Kidney epithelial cell (primary cell): Measurements from ENCODE around the gene PNPLA2. TPM values are rescaled to one million over a fixed set of nuclear protein-coding genes. Genes with fewer than 3 reads are reported as not detected.
A peak's percentile ranks its signal among the peaks of the same experiment; 100 is the strongest.

Experiments
- DNase-seq: peaks from one replicate; pipeline ENCODE4 v3.0.0-alpha.2; 2010; ENCODE audit warnings: low read depth
- H3K27me3 ChIP-seq: 2 replicates; pipeline ENCODE4 v1.6.0; 2011; ENCODE audit warnings: low read length; ENCODE audit not compliant: control insufficient read depth, insufficient read depth
- H3K36me3 ChIP-seq: 2 replicates; pipeline ENCODE4 v1.5.1; 2011; ENCODE audit warnings: low read length; ENCODE audit not compliant: control insufficient read depth, insufficient read depth
- H3K4me3 ChIP-seq: 2 replicates; pipeline ENCODE4 v1.5.1; 2011; ENCODE audit warnings: low read depth, mild to moderate bottlenecking, control low read depth, low read length
- total RNA-seq: library from RNA; depleted of rRNA; stranded (reverse); fragments of >200 nt; gene quantifications from 2 replicates; pipeline ENCODE4 v1.2.3, GENCODE V29; 2015
- TF ChIP-seq, protein P1 (sequence below): IDR thresholded peaks from 2 replicates; pipeline ENCODE4 v1.5.1; 2011; ENCODE audit warnings: mild to moderate bottlenecking, moderate library complexity, low read length, control low read depth, inconsistent platforms; ENCODE audit not compliant: insufficient read depth, poor library complexity, severe bottlenecking

PNPLA2 gene
- total RNA-seq, 1 donor from 2014 or later: 27.5 TPM

DNA sequence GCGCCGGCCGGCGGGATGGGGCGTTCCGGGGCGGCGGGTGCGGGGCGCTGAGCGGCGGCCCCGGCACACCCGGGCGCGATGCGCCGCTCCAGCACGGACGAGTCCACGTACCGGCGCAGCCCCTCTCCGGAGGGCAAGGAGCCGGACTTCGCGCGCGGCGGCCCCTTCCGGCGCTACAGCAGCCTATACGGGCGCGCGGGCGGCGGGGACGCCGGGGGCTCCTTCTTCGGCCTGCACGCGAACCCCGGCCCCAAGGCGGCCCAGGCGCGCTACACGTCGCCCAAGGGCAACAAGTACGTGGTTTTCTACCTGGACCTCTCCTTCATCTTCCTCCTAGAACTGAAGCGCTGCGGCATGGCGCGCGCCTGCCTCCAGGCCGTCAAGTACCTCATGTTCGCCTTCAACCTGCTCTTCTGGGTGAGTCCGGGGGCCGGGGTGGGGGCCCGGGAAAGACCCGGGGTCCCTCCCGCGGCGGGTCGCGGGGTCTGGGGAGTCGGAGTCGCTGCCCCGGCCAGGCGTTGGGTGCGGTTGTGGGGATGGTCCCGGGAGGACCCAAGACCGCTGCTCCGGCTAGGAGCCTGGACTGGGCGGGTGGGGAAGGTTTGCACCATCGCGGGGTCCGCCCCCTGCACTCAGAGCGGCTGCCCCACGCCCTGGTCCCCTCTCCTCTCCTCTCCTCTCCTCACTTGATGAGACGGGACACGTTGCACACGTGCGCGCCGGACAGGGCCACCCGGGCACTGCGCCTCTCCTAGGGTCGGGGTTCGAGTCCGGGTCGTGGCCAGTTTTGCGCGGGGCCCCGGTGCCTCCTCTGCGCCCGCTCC, 31.4 kb downstream of the PNPLA2 start:
- no peak for DNase-seq
- H3K27me3 ChIP-seq: no peaks in the 10 kb centered on the region
- H3K36me3 ChIP-seq: no peaks in the 10 kb centered on the region
- TF ChIP-seq, protein P1, sequence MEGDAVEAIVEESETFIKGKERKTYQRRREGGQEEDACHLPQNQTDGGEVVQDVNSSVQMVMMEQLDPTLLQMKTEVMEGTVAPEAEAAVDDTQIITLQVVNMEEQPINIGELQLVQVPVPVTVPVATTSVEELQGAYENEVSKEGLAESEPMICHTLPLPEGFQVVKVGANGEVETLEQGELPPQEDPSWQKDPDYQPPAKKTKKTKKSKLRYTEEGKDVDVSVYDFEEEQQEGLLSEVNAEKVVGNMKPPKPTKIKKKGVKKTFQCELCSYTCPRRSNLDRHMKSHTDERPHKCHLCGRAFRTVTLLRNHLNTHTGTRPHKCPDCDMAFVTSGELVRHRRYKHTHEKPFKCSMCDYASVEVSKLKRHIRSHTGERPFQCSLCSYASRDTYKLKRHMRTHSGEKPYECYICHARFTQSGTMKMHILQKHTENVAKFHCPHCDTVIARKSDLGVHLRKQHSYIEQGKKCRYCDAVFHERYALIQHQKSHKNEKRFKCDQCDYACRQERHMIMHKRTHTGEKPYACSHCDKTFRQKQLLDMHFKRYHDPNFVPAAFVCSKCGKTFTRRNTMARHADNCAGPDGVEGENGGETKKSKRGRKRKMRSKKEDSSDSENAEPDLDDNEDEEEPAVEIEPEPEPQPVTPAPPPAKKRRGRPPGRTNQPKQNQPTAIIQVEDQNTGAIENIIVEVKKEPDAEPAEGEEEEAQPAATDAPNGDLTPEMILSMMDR: no peak
- peak overlapping the region; percentile 33 for H3K4me3 ChIP-seq

DNA sequence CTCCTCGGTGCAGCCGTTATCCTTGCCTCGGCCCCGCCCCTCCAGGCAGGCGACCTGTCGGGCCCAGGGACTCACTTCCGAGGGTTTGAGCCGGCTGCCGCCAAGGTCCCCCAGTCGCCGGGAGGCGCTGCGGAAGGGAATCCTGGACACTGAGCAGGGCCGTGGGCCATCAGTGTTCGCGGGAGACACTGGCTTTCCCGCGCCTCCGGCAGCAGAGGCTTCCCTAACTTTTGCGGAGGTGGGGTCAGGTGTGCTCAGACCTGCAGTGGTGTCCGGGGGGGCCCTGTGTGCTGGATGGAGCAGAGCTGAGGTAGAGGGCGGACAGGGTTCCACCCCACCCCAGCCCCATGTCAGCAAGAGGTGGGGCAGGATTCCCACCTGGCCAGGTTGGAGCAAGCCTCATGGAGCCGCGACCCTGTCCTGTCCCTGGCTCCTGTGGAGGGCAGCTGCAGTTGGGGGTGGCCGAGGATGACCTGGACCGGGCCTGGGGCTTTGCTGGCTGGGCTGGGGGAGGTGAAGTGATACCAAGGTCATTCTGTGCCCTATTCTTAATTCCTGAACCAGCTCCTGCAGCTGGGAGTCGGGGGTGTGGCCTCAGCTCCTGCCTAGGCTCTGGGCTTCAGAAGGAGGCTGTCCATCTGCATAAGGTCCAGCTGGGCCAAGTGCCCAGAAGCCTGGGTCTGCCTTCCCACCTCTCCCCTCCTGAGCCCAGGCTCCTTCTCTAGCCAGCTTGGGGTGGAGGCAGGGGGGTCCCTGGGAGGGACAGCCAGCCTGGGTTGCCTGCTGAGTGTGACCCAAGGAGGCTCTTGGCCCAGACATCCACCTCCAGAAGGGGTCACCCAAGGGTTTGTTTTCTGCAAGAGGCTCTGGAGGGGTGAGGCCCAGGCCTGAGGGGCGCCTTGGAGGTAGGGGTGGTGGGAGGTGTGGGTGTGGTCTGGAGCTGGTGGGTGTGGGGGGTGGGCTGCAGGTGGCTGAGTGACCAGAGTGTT, 32.4 kb downstream of the PNPLA2 start:
- TF ChIP-seq, protein P1: peak; percentile 4
- no peak overlapping the region for H3K4me3 ChIP-seq
- no peak for DNase-seq
- no peaks in the 10 kb centered on the region for H3K27me3 ChIP-seq
- H3K36me3 ChIP-seq: no peaks in the 10 kb centered on the region

DNA sequence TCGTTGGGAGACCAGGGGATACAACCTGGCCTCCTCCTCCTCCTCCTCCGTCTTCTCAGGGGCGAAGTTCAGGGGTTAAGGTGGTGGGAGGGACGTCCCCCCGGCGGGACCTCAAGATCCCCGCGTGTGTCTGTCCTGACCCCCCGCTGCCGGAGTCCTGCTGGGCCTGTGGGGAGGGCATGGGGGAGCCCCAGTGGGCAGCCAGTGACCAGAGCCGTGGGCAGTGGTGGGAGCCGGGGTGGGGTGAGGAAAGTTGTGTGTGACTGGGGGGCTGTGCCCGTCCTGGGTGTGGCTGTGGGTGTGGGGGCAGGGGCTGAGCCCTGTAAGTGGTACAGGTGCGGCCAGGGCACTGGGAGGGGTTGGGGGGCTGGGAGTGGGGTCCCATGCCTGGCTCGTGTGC, 34.0 kb downstream of the PNPLA2 start:
- TF ChIP-seq, protein P1: no peak
- H3K4me3 ChIP-seq: no peak overlapping the region
- no peaks in the 10 kb centered on the region for H3K27me3 ChIP-seq
- DNase-seq: no peak
- no peaks in the 10 kb centered on the region for H3K36me3 ChIP-seq

DNA sequence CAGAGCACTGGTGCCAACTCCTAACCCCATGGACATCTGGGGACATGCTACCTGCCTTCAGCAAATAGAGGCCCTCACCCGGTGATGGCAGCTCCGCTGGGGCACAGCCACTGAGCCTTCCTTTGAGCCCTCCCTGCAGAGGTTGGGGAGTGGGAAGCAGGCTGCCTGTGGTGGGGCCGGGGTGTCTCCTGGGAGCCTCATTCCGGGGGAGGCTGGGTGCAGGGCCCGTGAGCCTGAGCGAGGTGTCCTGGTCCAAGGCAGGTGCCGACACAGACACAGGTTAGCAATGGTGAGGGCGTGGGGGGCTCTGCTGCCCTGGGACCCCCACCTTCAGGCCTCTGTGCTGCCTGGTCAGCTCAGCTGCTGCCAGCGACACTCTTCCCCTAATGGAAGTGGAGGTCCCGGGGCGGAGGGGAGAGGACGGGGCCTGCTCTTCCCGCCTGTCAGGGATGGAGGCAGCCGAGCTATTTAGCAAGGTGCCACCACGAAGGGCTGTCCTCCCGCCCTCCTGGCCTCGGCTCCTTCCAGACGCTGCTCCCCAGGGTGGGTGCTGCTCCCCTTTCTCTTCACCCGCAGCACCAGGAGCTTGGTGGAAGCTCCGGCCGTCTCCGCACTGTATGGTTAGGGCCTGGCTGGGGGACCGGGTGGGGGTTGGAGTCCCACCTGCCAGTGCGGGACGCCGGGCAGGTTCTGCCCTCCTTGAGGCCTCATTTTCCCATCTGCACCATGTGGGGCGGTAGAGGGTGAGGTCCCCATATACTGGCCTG, 35.2 kb downstream of the PNPLA2 start:
- Histone ChIP-seq H3K4me3 (no peak overlapping the region), H3K27me3 (no peaks in the 10 kb centered on the region), H3K36me3 (no peaks in the 10 kb centered on the region)
- TF ChIP-seq, protein P1: no peak
- DNase-seq: no peak

DNA sequence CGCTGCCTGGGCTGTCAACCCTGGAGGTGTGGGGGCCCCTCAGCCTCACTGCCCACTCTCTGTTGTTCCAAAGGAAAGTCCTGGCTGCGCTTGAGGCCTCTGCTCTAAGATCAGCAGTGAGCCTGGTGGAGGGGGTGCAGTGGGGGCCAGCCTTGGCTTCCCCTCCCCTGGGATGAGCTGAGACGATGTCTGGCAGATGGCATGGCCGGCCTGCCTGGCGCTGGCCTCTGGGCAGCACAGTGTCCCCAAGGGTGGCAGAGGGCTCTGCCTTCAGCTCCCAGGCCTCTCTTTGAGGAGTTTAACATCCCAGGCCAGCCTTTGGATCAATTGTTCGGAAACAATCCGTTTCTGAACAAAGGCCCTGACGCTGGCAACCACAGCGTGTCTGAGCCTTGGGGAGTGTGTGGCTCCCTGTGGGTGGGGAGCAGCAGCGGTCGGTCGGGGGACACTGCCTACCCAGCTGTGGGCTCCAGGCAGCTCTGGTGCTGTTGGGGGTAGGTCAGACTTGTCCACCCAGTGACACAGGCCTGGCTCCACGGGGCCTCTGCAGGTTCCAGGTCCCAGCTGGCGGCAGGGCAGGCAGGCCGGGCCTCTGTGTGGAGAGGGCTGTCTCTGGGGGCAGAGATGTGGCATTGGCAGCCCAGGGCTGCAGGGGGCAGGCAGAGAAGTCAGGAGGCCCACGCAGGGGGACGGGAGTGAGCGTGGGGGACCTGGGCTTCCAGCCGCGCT, 36.1 kb downstream of the PNPLA2 start:
- Histone ChIP-seq H3K27me3 (no peaks in the 10 kb centered on the region), H3K36me3 (no peaks in the 10 kb centered on the region), H3K4me3 (no peak overlapping the region)
- no peak for DNase-seq
- TF ChIP-seq, protein P1: no peak
